ENCODE results near the gene GNG12. TPM values are rescaled to one million over a fixed set of nuclear protein-coding genes. Genes with fewer than 3 reads are reported as not detected.
A peak's percentile ranks its signal among the peaks of the same experiment; 100 is the strongest.

The GNG12 gene
- total RNA-seq, 4 donors from 2014 or later: 89.6 to 129 (median 90.9) TPM

GRCh38 chr1:67817319-67817718 is 15.9 kb downstream of the GNG12 start:
- TF ChIP-seq CTCF (IDR thresholded peaks at IDR 0.05) (no peak), EP300 (IDR thresholded peaks at IDR 0.05) (no peak), POLR2AphosphoS5 (IDR thresholded peaks at IDR 0.05) (no peak), POLR2A (IDR thresholded peaks at IDR 0.05) (no peak)
- no peaks in the 10 kb centered on the region for H3K27me3 ChIP-seq
- no peak for DNase-seq (ENCODE audit: low spot score in 2 of 2)
- WGBS: 42% methylated on average over 1 of the region's 1 CpG
- H3K27ac ChIP-seq: peak overlapping the region; percentile 81
- H3K36me3 ChIP-seq: no peaks in the 10 kb centered on the region
- no peak overlapping the region for H3K4me3 ChIP-seq
- peaks cover 65% of the 10 kb centered on the region for H3K4me1 ChIP-seq
- H3K9me3 ChIP-seq: no peaks in the 10 kb centered on the region

- DNase-seq (ENCODE audit: low spot score in 2 of 2): no peak
- Histone ChIP-seq H3K27ac (peak overlapping the region; percentile 81), H3K36me3 (no peaks in the 10 kb centered on the region), H3K27me3 (no peaks in the 10 kb centered on the region), H3K9me3 (no peaks in the 10 kb centered on the region), H3K4me1 (peaks cover 73% of the 10 kb centered on the region), H3K4me3 (no peak overlapping the region)
- TF ChIP-seq POLR2A (IDR thresholded peaks at IDR 0.05): no peak
- TF ChIP-seq POLR2AphosphoS5 (IDR thresholded peaks at IDR 0.05): no peak
- TF ChIP-seq CTCF (IDR thresholded peaks at IDR 0.05): no peak
- no peak for TF ChIP-seq EP300 (IDR thresholded peaks at IDR 0.05)
- 89% methylated on average over 6 of the region's 6 CpGs for WGBS
Measured at GRCh38 chr1:67816506-67816905, 16.8 kb downstream of the GNG12 start.

GRCh38 chr1:67816095-67816475 is 17.2 kb downstream of the GNG12 start:
- H3K4me1 ChIP-seq: peaks cover 75% of the 10 kb centered on the region
- 78% methylated on average over 7 of the region's 7 CpGs for WGBS
- no peaks in the 10 kb centered on the region for H3K27me3 ChIP-seq

GRCh38 chr1:67815303-67816094 is 17.8 kb downstream of the GNG12 start:
- TF ChIP-seq EP300 (IDR thresholded peaks at IDR 0.05) (no peak), POLR2A (IDR thresholded peaks at IDR 0.05) (no peak), POLR2AphosphoS5 (IDR thresholded peaks at IDR 0.05) (no peak), CTCF (IDR thresholded peaks at IDR 0.05) (no peak)
- H3K27me3 ChIP-seq: no peaks in the 10 kb centered on the region
- no peaks in the 10 kb centered on the region for H3K9me3 ChIP-seq
- H3K36me3 ChIP-seq: no peaks in the 10 kb centered on the region
- no peak for DNase-seq (ENCODE audit: low spot score in 2 of 2)
- 51% methylated on average over 12 of the region's 17 CpGs for WGBS
- peak overlapping the region; percentile 81 for H3K27ac ChIP-seq
- H3K4me3 ChIP-seq: no peak overlapping the region
- peaks cover 75% of the 10 kb centered on the region for H3K4me1 ChIP-seq

More at GRCh38 chr1:67816095-67816475, 17.2 kb downstream of the GNG12 start:
- no peaks in the 10 kb centered on the region for H3K9me3 ChIP-seq
- H3K27ac ChIP-seq: peak overlapping the region; percentile 81
- TF ChIP-seq POLR2A (IDR thresholded peaks at IDR 0.05): no peak
- TF ChIP-seq EP300 (IDR thresholded peaks at IDR 0.05): no peak
- no peak for TF ChIP-seq CTCF (IDR thresholded peaks at IDR 0.05)
- no peak for TF ChIP-seq POLR2AphosphoS5 (IDR thresholded peaks at IDR 0.05)
- DNase-seq (ENCODE audit: low spot score in 2 of 2): no peak
- H3K4me3 ChIP-seq: no peak overlapping the region
- H3K36me3 ChIP-seq: no peaks in the 10 kb centered on the region

GRCh38 chr1:67814121-67814772 is 19.0 kb downstream of the GNG12 start:
- 16% methylated on average over 3 of the region's 3 CpGs for WGBS
- Histone ChIP-seq H3K27me3 (no peaks in the 10 kb centered on the region), H3K4me1 (peaks cover 75% of the 10 kb centered on the region), H3K27ac (peak overlapping the region; percentile 81), H3K36me3 (no peaks in the 10 kb centered on the region), H3K9me3 (no peaks in the 10 kb centered on the region), H3K4me3 (peak overlapping the region; percentile 19)
- TF ChIP-seq POLR2A (IDR thresholded peaks at IDR 0.05) (no peak), EP300 (IDR thresholded peaks at IDR 0.05) (no peak), CTCF (IDR thresholded peaks at IDR 0.05) (no peak), POLR2AphosphoS5 (IDR thresholded peaks at IDR 0.05) (no peak)
- no peak for DNase-seq (ENCODE audit: low spot score in 2 of 2)
